ENCODE data around the gene MACROD2.

The MACROD2 gene

DNA sequence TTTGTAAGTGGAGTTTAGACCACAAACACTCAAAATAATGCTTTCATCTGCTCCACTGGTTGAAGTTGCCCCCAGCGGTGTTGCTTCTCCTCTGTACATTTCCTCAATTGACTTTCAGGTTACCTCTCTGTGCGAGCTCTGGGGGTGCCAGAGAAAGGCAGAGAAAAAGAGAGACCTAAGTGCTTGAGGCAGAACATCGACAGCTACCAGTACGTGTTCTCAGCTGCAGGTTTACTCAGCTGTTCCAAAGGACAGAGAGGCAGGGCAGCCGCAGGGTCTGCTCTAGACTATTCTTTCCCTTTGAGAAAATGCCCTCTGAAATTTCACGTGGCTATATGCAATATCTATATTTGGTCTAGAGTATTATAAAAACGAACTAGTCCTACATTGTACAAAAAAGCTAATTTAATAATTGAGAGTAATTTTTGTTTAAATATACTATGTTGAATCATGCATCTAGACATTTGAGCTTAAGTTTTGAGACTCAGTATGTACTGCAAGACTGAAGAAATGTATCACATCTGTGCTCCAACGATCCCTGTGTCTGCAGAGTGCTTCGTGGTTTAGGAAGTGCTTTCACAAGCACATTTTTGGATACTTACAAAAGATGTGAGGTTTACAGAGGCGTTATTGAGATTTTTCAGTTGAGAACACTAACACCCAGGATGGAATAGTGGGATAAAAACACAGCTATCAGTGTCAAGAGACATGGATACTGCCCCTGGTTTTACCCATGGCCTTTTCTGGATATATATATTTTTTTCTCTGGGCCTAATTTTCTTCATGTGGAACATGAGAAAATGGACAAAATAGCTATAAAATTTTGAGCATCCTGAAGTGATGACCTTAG, 795.7 kb downstream of the MACROD2 start:
- DNase-seq (ENCODE audit: low read depth in 1 of 2, low spot score in 1 of 2), result no peak

DNA sequence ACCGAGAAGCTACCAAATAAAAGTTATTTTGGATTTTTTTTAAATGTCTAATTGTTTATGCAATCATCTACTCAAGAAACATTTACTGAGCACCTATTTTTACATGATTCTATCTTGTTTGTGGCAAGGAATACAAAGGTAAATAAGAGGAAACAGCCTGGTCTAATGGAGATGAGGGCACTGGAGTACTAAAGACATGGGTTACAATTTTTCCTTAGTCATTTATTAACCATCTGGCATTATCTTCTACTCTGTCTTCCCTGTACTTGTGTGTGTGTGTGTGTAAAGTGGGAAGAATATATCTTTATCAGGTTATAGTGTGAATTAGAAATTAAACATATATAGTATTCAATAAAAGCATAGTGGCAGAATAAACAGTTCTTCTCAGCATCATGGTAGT, 797.6 kb downstream of the MACROD2 start:
- DNase-seq (ENCODE audit: low read depth in 1 of 2, low spot score in 1 of 2), result no peak

DNA sequence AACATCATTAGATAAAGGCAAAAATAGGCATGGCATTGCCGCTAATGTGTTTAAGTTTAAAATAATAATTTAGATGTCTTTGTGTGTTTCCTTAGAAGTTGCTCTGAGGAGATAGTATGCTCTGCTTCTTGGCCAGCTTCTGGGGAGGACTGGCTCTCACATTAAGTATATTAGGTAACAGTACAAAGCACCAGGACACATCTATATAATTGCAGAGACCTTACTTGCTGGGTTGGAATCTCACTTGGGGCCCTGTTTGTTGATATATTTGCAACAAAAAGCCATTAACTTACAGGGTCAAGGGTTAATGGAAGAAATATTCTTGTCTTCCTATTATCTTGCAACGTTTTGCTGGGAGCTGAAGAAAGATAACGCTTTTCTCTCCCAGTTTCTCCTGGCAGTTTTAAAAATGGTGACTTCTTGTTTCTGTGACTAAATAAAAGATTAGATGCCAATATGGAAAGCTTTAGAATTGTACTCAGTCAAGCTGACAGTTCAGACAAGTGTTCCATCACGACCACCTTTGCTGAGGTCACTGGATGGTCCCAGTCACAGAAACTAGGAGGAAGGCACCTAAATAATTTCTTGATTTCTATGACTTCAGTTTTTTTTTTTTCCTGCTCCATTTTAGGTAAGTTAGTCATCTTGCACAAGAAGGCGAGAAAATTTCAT, 804.4 kb downstream of the MACROD2 start:
- DNase-seq (ENCODE audit: low read depth in 1 of 2, low spot score in 1 of 2), result no peak

DNA sequence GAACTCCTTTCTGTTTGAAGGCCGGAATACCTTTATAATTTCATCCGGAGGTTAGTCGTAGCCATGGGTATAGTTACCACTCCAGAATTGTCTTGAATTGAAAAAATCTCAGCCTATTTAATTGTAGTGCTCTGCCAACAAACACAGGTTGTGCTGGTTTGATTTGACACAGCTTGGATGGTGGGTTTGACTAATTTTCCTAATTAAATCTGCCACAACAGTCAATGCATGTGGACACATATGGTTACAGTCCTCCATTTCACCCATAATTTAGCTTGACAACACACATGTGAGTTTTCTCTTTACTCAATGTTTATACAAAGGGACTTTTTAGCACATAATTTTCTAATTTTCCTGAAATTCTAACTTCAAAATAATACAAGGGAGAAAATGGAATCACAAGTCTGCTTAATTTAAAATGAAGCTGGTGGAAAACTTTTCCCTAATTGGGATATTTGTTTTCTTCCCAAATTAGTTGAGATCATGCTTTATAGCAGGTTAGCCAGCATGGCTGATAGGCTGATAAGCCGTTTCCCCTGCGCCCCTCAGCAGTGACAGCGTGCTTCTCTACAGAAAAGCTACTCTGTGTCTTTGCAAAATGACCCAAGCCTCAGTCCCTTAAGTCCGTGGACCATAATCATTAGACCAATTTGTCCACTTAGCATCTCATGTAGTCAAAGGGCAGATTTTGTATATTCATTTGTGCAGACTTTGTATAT, 805.5 kb downstream of the MACROD2 start:
- DNase-seq (ENCODE audit: low read depth in 1 of 2, low spot score in 1 of 2), result no peak

DNA sequence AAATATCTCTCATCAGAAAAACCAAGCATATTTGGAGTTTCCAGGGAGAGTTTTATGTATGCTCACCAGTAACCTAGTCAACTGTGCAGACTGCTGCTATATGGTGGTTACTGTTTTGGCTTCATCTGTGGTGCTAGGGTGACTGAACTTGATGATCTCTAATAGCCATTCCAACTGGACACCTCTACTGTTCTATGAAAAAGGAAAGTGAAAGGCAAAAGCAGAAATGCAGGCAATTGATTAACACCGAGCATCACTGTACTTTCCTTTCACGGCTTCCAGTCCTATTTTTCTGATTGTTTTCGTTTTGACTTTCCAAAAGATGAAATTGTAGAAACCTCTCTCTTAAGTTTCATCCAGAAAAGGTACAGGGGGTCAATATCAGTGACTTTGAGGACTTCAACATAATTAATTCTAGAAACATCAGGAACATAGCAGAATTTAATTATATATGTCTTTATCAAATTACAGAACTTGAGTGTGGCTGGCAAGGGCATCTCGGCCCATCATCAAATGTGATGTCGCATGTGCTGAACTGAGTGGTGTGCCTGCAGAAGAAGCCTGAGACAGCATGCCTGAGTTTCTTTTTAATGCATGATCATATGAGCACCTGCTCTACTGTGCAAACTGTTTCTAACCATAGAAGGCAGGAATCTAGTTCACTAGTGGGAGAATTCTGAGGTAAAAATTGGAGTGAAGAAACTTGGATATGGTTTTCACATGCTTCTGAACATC, 806.4 kb downstream of the MACROD2 start:
- no peak for DNase-seq (ENCODE audit: low read depth in 1 of 2, low spot score in 1 of 2)

DNA sequence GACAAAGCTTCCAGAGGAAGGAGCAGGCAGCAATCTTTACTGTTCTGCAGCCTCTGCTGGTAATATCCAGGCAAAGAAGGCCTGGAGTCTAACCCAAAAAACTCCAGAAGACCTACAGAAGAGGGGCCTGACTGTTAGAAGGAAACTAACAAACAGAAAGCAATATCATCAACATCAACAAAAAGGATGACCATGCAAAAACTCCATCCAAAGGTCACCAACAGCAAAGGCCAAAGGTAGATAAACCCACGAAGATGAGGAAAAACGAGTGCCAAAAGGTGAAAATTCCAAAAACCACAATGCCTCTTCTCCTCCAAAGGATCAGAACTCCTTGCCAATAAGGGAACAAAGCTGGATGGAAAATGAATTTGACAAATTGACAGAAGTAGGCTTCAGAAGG, 811.9 kb downstream of the MACROD2 start:
- no peak for DNase-seq (ENCODE audit: low read depth in 1 of 2, low spot score in 1 of 2)

DNA sequence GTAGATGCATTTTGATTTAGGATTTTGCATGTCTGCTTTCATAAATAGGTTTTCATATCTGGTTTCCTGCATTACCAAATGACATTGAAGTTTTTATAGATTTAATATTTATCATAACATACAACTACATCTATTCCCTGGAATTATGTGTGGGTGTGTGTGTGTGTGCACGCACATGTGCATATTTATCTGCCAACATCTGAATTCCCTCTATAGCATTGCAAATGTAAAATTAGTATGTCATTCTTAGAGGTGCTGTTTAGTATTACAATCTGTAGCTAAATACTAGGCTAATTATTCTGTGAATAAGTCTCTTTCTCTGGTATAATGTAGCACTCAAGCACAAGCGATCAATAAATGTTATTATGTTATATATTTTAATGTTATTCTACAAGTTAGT, 820.0 kb downstream of the MACROD2 start:
- no peak for DNase-seq (ENCODE audit: low read depth in 1 of 2, low spot score in 1 of 2)

DNA sequence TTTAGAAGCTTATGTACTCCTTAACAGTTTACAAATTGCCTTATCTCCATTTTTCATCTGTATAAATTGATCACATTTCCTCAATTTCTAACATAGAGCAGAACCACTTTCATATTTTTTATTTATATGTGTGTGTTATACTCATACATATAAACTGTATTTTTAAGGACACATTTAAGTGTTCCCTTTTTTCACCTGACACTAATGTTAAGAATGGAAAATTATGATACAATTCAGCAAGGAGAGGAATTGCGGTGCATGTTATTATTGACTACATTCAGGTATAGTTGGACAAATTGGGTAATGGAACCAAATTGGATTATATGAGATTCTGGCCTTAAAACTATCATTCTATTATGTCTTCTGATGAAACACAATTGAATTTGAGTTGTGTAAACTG, 821.2 kb downstream of the MACROD2 start:
- DNase-seq (ENCODE audit: low read depth in 1 of 2, low spot score in 1 of 2), result no peak

DNA sequence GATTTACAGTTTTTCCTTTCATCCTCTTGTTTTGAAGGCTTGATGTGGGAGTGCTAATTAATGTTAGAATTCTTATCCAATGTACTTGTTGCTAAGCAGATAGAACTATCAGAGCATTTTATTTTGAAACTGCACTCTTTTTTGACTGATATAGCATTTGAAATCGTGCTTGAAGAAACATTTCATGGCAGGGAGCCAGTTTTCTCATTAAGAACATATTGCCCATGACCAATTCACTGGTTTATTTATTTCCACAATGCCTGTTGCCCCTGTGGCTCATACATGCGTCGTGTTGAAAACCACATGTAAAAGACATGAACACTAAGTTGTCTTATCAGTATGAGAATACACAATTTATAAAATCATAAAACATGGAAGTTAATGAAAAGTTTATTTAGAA, 821.8 kb downstream of the MACROD2 start:
- DNase-seq (ENCODE audit: low read depth in 1 of 2, low spot score in 1 of 2), result no peak

DNA sequence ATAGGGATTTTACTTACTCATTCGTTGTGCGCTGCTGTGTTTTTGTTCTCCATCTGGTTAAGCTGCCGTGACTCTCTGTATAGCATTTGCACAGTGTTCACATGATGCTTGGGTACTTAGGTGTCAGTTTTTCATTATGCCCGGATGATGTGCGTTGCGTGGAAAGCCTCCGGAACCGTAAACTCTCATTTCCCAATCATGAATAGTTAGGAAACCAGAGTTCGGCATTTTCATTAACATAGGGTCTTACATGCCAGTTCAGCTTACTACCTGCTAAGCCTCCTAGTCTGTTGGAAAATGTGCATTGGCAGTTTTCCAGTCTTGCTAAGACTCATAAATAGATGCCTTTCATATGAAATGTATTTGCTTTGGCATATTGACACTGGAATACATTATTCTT, 825.5 kb downstream of the MACROD2 start:
- DNase-seq (ENCODE audit: low read depth in 1 of 2, low spot score in 1 of 2), result no peak

DNA sequence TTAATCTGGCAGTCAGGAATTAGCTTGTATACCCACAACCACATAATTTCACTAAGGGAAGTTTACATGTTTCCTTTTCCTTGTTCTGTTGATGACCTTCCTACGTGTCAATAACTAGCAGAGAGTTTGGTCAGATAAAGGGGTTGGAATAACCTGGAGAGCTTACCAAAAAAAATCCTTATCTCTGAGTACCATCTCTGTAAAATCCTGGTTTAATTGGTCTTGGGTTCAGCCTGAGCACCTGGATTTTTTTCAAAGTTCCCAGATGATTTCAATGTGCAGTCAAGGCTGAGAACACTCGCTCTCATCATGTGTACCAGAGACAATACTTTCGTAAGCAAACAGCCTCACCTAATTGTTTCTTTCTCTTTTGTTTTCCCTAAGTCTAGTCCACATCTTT, 825.9 kb downstream of the MACROD2 start:
- DNase-seq (ENCODE audit: low read depth in 1 of 2, low spot score in 1 of 2), result no peak

DNA sequence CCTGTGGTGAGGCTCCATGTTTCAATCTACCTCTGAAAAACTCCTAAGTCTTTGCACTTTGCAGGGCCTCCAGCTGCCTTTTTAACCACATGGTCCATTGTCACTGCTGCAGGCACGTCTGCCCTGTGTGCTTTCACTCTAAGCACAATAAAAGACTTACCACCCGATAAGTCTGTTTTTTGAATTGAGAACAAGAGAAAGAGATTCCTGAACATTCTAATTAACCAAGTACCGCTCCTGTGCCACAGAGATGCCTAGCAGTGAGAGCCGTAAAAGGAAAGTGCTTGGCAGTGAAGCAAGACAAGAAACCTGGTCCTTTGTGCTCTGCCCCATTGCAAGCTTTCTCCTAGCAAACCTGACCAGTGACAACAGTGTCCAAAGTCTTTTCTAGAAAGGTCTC, 829.7 kb downstream of the MACROD2 start:
- DNase-seq (ENCODE audit: low read depth in 1 of 2, low spot score in 1 of 2), result no peak

DNA sequence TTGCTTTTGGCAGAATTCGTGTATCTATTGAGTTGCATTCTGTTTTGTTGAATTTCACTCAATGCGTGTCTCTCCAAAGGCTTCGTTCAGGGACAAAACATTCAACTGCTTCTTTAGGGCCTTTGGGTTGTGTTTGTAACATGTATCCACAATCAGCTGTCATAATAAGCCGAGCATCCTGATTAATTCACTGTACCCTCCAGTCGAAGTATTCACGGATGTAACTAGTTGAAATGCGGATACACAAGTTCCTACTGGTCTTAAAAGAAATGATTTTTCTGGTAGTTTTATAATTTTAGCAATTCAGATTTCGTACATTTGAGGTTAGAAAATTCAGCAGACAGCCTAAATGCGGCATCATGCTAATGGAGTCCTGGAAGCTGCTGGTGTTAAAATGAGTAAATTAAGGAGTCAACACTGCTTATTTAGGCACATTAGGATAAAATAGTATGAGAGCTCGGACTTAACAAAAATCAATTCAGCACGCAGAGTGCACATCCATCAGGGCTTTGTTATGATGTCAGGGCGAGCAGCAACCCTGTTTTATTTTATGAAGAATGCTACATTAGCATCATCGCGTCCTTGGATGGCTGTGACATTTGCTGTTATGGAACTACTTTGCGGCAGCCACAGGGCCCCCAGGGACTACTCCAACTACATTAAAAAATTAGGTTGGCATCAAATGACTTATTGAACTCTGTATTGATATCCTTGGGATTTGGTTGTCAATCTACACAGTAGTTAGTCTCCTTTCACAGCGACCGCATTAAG, 831.4 kb downstream of the MACROD2 start:
- DNase-seq (ENCODE audit: low read depth in 1 of 2, low spot score in 1 of 2), result no peak

DNA sequence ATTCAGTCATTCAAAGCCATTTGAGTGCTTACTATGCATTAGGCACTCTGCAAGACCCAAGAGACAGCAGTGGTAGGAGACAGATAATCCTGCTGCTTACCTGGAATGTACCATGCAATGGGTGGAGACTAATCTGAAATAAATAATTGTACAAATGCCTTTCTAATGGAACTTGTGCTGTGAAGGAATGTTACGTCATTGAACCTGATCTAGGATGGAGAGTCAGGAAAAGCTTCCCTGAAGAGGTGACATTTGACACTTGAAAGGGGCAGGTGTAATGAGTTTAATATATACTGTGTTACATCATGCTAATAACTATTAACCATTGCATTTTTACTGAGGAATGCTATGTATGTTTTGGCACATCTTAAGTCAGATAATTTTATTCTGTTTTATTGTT, 833.1 kb downstream of the MACROD2 start:
- DNase-seq (ENCODE audit: low read depth in 1 of 2, low spot score in 1 of 2), result no peak

DNA sequence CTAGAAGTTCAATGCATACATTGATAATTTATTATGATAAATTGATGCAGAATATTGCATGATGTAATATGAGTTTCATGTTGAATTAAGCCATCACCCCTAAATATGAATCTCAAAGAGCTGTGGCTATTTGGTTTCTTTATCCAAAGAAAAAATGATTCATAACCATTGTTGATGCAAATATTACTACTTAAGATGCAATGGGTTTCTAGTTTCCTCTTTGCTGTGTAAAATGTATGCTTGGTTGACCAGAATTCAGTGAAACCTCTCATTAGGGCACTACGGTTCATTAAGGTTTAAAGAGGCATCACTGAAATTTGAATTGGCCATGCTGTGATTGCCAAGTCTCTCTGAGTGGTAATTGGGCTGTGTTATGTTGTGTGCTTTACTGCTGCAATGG, 834.6 kb downstream of the MACROD2 start:
- no peak for DNase-seq (ENCODE audit: low read depth in 1 of 2, low spot score in 1 of 2)

DNA sequence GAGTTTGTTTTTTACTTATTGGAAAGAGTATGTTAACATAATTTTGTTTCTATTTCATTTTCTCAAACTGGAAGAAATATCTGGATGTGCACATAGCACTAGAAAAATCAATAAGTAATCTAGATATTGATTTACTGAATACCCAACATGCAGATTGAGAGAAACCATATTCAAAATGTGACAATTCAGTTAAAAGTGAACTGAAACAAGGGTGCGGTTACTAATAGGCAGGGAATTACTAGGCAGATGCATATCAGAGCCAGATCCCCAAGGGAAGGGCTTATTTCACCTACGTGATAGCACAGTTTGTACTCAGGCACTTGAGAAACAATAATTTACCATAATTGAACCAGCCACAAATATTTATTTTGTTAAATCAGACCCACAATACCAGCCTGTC, 835.1 kb downstream of the MACROD2 start:
- no peak for DNase-seq (ENCODE audit: low read depth in 1 of 2, low spot score in 1 of 2)

DNA sequence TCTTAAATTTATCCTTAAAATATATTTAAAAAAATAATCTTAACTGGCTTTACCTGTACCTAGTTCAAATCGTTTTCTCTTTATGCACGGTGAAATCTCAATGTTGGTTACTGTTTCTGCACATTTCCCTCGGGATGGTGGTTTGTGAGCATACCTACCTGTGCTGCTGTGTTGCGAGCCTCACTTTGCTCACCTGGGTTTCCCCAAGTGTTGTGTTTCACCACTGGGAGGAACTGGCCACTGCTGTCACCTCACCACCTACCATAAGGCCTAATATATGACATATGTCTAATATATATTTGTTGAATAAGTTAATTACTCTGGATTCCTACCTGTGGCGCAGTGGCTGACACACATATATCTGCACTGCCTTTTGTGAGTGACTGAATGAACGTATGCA, 835.6 kb downstream of the MACROD2 start:
- DNase-seq (ENCODE audit: low read depth in 1 of 2, low spot score in 1 of 2), result no peak

DNA sequence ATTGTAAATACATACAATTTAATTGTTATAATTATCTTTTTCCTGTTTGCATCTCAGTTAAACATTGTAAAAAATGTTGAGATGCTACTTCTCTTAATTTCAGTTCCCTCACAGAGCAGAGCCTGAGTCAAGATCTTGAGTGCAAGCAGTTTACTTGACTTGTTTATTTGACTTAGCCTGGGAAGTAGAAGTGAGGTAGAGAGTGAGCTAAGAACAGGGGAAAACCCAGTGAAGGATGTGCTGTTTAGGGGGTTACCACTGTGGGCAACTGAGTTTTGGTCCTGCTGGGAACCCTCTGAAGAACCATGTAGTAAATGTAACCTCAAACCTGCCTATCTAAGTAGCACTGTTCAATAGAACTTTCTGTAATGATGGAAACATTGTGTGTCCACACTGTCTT, 837.3 kb downstream of the MACROD2 start:
- DNase-seq (ENCODE audit: low read depth in 1 of 2, low spot score in 1 of 2), result no peak

DNA sequence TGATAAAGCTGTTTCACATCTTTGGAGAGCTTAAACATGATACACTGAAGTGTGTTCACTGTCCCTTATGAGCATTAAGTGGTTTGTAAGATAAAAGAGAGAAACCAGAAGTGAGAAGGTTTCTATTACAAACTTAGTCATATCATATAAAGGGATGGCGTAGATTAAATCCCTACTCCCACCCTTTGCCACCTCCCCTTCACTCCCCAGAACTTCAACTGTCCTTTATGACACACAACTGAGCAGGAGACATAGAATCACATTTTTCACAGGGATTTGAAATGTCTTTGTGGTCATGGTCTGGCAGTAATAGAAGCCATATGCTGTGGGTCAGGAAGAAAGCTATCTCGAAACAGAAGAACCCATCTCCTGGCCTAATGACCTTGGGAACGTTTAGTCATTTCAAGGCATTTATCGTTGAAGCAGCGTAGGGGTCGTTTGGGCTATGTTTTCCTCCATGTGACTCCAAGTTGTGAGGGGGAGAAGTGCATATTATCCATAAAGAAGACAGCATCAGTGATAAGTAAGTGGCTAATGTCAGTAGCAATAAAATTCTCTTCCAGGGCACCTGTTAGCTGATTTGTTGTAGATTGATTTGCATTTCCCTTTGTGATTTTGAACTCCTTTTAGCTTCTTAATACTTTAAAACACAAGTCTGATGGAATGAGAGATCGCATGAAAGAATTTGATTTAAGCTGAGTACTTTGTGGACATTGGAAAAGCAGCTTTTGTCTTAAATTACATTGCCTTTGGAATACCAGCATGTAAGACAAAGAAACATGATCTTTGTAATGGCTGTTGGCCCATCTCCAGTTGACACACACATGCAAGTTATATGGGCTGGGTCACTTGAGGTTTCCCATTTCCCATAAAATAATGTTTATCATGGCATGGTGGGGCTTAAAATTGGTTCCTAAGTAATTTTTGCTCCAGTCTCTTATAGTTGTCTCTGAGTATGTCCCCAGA, 843.6 kb downstream of the MACROD2 start:
- no peak for DNase-seq (ENCODE audit: low read depth in 1 of 2, low spot score in 1 of 2)
